HepG2 (cell line): ENCODE results near the gene ZNF777. TPM values are rescaled to one million over a fixed set of nuclear protein-coding genes. Genes with fewer than 3 reads are reported as not detected.

Experiments
- ATAC-seq: fragments of 200-7000 bp; cut with Tn5 transposase; 3 replicates; pipeline ENCODE4 v1.9.1; 2020; ENCODE audit warnings: mild to moderate bottlenecking, moderate library complexity
- BruUV-seq: library from RNA; stranded (reverse); fragments of 400-500 nt; replicated peaks from 2 replicates; lab custom pipeline; 2021; lab: Mats Ljungman, UMichigan
- CTCF ChIA-PET: fragments of 300-600 bp; formaldehyde crosslinking; extraction: SDS; loops from one replicate; lab custom pipeline; 2021; ENCODE audit warnings: low total read pairs, inconsistent platforms, low intra/inter-chr PET ratio; lab: Yijun Ruan, JAX
- POLR2A ChIA-PET: fragments of 350-600 bp; sonication (Branson Sonifier 250); formaldehyde crosslinking; loops from one replicate; lab custom pipeline; 2020; ENCODE audit warnings: antibody characterized with exemption, inconsistent platforms; lab: Yijun Ruan, JAX
- DNase-seq: peaks from one replicate; pipeline ENCODE4 v3.0.0-alpha.2; 2015; ENCODE audit warnings: low spot score
- FAIRE-seq: peaks from 3 replicates; lab custom pipeline; 2011; peaks lifted over from hg19 to GRCh38; lab: Jason Lieb, UNC
- H2AFZ ChIP-seq: one replicate; pipeline ENCODE4 v1.6.1; 2011; ENCODE audit warnings: low read length, inconsistent platforms
- H3K27ac ChIP-seq: fragments of 300-600 bp; 3 replicates; pipeline ENCODE4 v1.8.0; 2011; ENCODE audit warnings: mixed run types, mild to moderate bottlenecking, mixed read lengths, low read length, inconsistent platforms; ENCODE audit not compliant: insufficient read depth; ENCODE audit errors: extremely low read length
- H3K27me3 ChIP-seq, 2 experiments: fragments of 200-600 bp in 1 of 2; 2 replicates in 1 of 2; 3 replicates in 1 of 2; pipeline versions ENCODE4 v1.6.0 to v1.8.0; 2011; ENCODE audit warnings: low read length in 2 of 2, mild to moderate bottlenecking in 2 of 2, moderate library complexity in 2 of 2, inconsistent platforms in 1 of 2; ENCODE audit not compliant: insufficient read depth in 2 of 2, control insufficient read depth in 1 of 2
- H3K36me3 ChIP-seq, 2 experiments: fragments of 200-600 bp in 1 of 2; replicated peaks in 1 of 2; 2 replicates in 1 of 2; 3 replicates in 1 of 2; pipeline versions ENCODE4 v1.5.1 to v1.8.0; 2011; ENCODE audit warnings: low read length in 2 of 2, inconsistent platforms in 1 of 2; ENCODE audit not compliant: insufficient read depth in 2 of 2, control insufficient read depth in 1 of 2
- H3K4me1 ChIP-seq: 2 replicates; pipeline ENCODE4 v1.5.1; 2012; ENCODE audit warnings: low read length, inconsistent platforms; ENCODE audit not compliant: insufficient read depth
- H3K4me2 ChIP-seq: 2 replicates; pipeline ENCODE4 v1.6.0; 2011; ENCODE audit warnings: low read depth, low read length, inconsistent platforms
- H3K4me3 ChIP-seq, 3 experiments: fragments of 200-600 bp in 1 of 3; sonication (generic), shearing (Covaris generic) in 1 of 3; replicated peaks in 1 of 3; 2 replicates each; pipeline ENCODE4 v1.5.1; 2011 to 2016; ENCODE audit warnings: low read length in 3 of 3, inconsistent platforms in 2 of 3, low read depth in 2 of 3, mild to moderate bottlenecking in 2 of 3, control low read depth in 1 of 3, mixed read lengths in 1 of 3; ENCODE audit not compliant: insufficient read depth in 1 of 3
- H3K79me2 ChIP-seq: one replicate; pipeline ENCODE4 v1.6.1; 2011; ENCODE audit warnings: low read length, inconsistent platforms; ENCODE audit not compliant: insufficient read depth
- H3K9ac ChIP-seq: 2 replicates; pipeline ENCODE4 v1.6.0; 2011; ENCODE audit warnings: mild to moderate bottlenecking, low read depth, low read length, inconsistent platforms; ENCODE audit not compliant: insufficient read depth
- H3K9me3 ChIP-seq: 2 replicates; pipeline ENCODE4 v1.5.1; 2012; ENCODE audit warnings: mild to moderate bottlenecking, low read length
- H4K20me1 ChIP-seq: 2 replicates; pipeline ENCODE4 v1.6.0; 2011; ENCODE audit warnings: inconsistent platforms, mild to moderate bottlenecking, low read length, moderate library complexity; ENCODE audit not compliant: insufficient read depth
- ARHGAP35 ChIP-seq: sonication (generic); formaldehyde crosslinking; IDR thresholded peaks from 2 replicates; pipeline ENCODE4 v1.9.0; 2022; ENCODE audit warnings: mild to moderate bottlenecking, inconsistent platforms, moderate library complexity, missing genetic modification reagents, borderline replicate concordance
- CENPX ChIP-seq: sonication (generic); formaldehyde crosslinking; IDR thresholded peaks from 2 replicates; pipeline ENCODE4 v1.9.0; 2021; ENCODE audit warnings: mild to moderate bottlenecking, missing genetic modification reagents, moderate library complexity
- NFIB ChIP-seq: sonication (generic); formaldehyde crosslinking; IDR thresholded peaks from 2 replicates; pipeline ENCODE4 v1.9.0; 2021; ENCODE audit warnings: missing genetic modification reagents, mild to moderate bottlenecking, borderline replicate concordance
- NFYB ChIP-seq: sonication (generic); formaldehyde crosslinking; IDR thresholded peaks from 2 replicates; pipeline ENCODE4 v1.4.0; 2020; ENCODE audit warnings: missing genetic modification reagents
- POLR2AphosphoS2 ChIP-seq: IDR thresholded peaks from 2 replicates; pipeline ENCODE4 v1.6.1; 2011; ENCODE audit warnings: low read depth, low read length, improper control_type of control experiment
- TAF15 ChIP-seq: fragments of 200-400 bp; formaldehyde crosslinking; IDR thresholded peaks from one replicate; pipeline ENCODE4 v1.6.1; 2018; ENCODE audit warnings: mild to moderate bottlenecking, low read depth, low read length; ENCODE audit not compliant: poor library complexity, severe bottlenecking
- TARDBP ChIP-seq: sonication (generic); formaldehyde crosslinking; IDR thresholded peaks from 2 replicates; pipeline ENCODE4 v1.8.0; 2022; ENCODE audit warnings: mild to moderate bottlenecking, missing genetic modification reagents
- TCF12 ChIP-seq, 2 experiments: fragments of 450-650 bp in 1 of 2; sonication (generic) in 1 of 2; formaldehyde crosslinking in 1 of 2; IDR thresholded peaks; 2 replicates each; pipeline versions ENCODE4 v1.6.1 to v1.8.0; 2017 to 2022; ENCODE audit warnings: antibody characterized with exemption in 1 of 2, mild to moderate bottlenecking in 1 of 2, missing genetic modification reagents in 1 of 2, moderate library complexity in 1 of 2
- TEAD3 ChIP-seq: optimal IDR thresholded peaks from 2 replicates; pipeline ENCODE3; 2016; ENCODE audit warnings: borderline replicate concordance
- ZNF124 ChIP-seq: sonication (generic); formaldehyde crosslinking; IDR thresholded peaks from 2 replicates; pipeline ENCODE4 v1.4.0; 2020; ENCODE audit warnings: missing genetic modification reagents
- ZNF264 ChIP-seq: sonication (generic); formaldehyde crosslinking; IDR thresholded peaks from 2 replicates; pipeline ENCODE4 v1.4.0; 2020; ENCODE audit warnings: missing genetic modification reagents
- ZNF549 ChIP-seq: sonication (generic); formaldehyde crosslinking; IDR thresholded peaks from 2 replicates; pipeline ENCODE4 v1.5.0; 2020; ENCODE audit warnings: missing genetic modification reagents
- ZNF615 ChIP-seq: sonication (generic); formaldehyde crosslinking; IDR thresholded peaks from 2 replicates; pipeline ENCODE4 v1.5.0; 2020; ENCODE audit warnings: mild to moderate bottlenecking, missing genetic modification reagents, borderline replicate concordance
- ZNF773 ChIP-seq: sonication (generic); formaldehyde crosslinking; IDR thresholded peaks from 2 replicates; pipeline ENCODE4 v1.4.0; 2020; ENCODE audit warnings: missing genetic modification reagents, borderline replicate concordance
- ZNF776 ChIP-seq: sonication (generic); formaldehyde crosslinking; IDR thresholded peaks from 2 replicates; pipeline ENCODE4 v1.4.0; 2020; ENCODE audit warnings: mild to moderate bottlenecking, missing genetic modification reagents
- WGBS: methylation state at CpG from one replicate; pipeline ENCODE4 v1.1.6; 2017; ENCODE audit warnings: low lambda C conversion rate; 5-methylcytosine and 5-hydroxymethylcytosine counted together
- in situ Hi-C: cut with HindIII; loops from 2 replicates; pipeline ENCODE4 v1.10.0; 2017; ENCODE audit warnings: low pct_unique_long_range_greater_than_20kb; ENCODE audit not compliant: extremely low pct_ligation_motif_present
- intact Hi-C: fragments of 100-400 bp; cut with micrococcal nuclease; formaldehyde crosslinking; loops from one replicate; pipeline ENCODE4 v1.10.0; 2022; ENCODE audit not compliant: unreplicated experiment
- polyA plus RNA-seq, 8 experiments: library from polyadenylated mRNA; depleted of rRNA in 3 of 8; stranded (reverse) in 7 of 8; unstranded in 1 of 8; fragments of >200 nt; fragmentation: Illumina TruSeq in 4 of 8; extraction: Trizol in 4 of 8; gene quantifications; 2 replicates each; pipeline versions ENCODE4 v1.2.1 to v1.2.3, GENCODE V29; 2011 to 2016; ENCODE audit warnings: low read depth in 4 of 8, missing spikeins in 1 of 8, mixed read lengths in 1 of 8; ENCODE audit not compliant: insufficient read depth in 1 of 8
- total RNA-seq, 5 experiments: library from RNA; depleted of rRNA; stranded (reverse); fragments of >200 nt; fragmentation: Illumina TruSeq; extraction: Trizol; gene quantifications; 2 replicates each; pipeline ENCODE4 v1.2.3, GENCODE V29; 2016; ENCODE audit warnings: low read depth in 1 of 5
- TF ChIP-seq, protein P1 (sequence below): sonication (generic); formaldehyde crosslinking; IDR thresholded peaks from 2 replicates; pipeline ENCODE4 v1.5.0; 2020; ENCODE audit warnings: mild to moderate bottlenecking, missing genetic modification reagents
- TF ChIP-seq, protein P2 (sequence below): sonication (generic); formaldehyde crosslinking; IDR thresholded peaks from 2 replicates; pipeline ENCODE4 v1.4.0; 2020; ENCODE audit warnings: missing genetic modification reagents

Gene ZNF777
- total and polyA plus RNA-seq, 2 of the 13 experiments (the other 11 are each of a cell fraction or from before 2014, with no cell fraction given), result 3.8 to 6.0 TPM

GRCh38 chr7:149422914-149423301, 38.0 kb downstream of the ZNF777 start:
- H3K79me2 ChIP-seq, result no peaks in the 10 kb centered on the region
- intact Hi-C loops, result loop anchor here (5.0 kb wide), 1 partner anchor 199 kb away; no protein-coding TSS in a partner anchor
- no peaks in the 10 kb centered on the region for H3K36me3 ChIP-seq
- no peak overlapping the region for H2AFZ ChIP-seq
- H3K4me1 ChIP-seq, result peaks cover 15% of the 10 kb centered on the region
- in situ Hi-C loops, result no loop called here
- H3K9ac ChIP-seq, result no peak overlapping the region
- no peaks in the 10 kb centered on the region for H3K9me3 ChIP-seq
- 0 out of 2 replicates have a peak overlapping the region, but pooled peaks have one; percentile 12 for H3K4me2 ChIP-seq
- TF ChIP-seq NFYB (CRISPR knock-in tag), result no peak
- TF ChIP-seq ZNF124, result no peak
- no peak for TF ChIP-seq ZNF549 (CRISPR knock-in tag)
- TF ChIP-seq POLR2AphosphoS2, result no peak
- no peak for TF ChIP-seq ZNF615
- no peak for TF ChIP-seq TAF15
- TF ChIP-seq NFIB (CRISPR knock-in tag), result no peak
- no peak for TF ChIP-seq TARDBP (CRISPR knock-in tag)
- no peak for TF ChIP-seq TEAD3 (CRISPR knock-in tag)
- no peak for TF ChIP-seq ZNF773 (CRISPR knock-in tag)
- no peak for TF ChIP-seq ZNF264 (CRISPR knock-in tag)
- no peak for TF ChIP-seq TCF12 (IDR thresholded peaks at IDR 0.05)
- TF ChIP-seq TCF12 (CRISPR knock-in tag; IDR thresholded peaks at IDR 0.05), result no peak
- no peak for TF ChIP-seq ZNF776 (CRISPR knock-in tag)
- TF ChIP-seq, protein P1, sequence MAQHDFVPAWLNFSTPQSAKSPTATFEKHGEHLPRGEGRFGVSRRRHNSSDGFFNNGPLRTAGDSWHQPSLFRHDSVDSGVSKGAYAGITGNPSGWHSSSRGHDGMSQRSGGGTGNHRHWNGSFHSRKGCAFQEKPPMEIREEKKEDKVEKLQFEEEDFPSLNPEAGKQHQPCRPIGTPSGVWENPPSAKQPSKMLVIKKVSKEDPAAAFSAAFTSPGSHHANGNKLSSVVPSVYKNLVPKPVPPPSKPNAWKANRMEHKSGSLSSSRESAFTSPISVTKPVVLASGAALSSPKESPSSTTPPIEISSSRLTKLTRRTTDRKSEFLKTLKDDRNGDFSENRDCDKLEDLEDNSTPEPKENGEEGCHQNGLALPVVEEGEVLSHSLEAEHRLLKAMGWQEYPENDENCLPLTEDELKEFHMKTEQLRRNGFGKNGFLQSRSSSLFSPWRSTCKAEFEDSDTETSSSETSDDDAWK (CRISPR knock-in tag), result no peak
- TF ChIP-seq, protein P2, sequence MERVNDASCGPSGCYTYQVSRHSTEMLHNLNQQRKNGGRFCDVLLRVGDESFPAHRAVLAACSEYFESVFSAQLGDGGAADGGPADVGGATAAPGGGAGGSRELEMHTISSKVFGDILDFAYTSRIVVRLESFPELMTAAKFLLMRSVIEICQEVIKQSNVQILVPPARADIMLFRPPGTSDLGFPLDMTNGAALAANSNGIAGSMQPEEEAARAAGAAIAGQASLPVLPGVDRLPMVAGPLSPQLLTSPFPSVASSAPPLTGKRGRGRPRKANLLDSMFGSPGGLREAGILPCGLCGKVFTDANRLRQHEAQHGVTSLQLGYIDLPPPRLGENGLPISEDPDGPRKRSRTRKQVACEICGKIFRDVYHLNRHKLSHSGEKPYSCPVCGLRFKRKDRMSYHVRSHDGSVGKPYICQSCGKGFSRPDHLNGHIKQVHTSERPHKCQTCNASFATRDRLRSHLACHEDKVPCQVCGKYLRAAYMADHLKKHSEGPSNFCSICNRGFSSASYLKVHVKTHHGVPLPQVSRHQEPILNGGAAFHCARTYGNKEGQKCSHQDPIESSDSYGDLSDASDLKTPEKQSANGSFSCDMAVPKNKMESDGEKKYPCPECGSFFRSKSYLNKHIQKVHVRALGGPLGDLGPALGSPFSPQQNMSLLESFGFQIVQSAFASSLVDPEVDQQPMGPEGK (CRISPR knock-in tag), result no peak
- no peak for TF ChIP-seq ARHGAP35 (CRISPR knock-in tag)
- no peak for TF ChIP-seq CENPX
- no peak overlapping the region for H3K27ac ChIP-seq
- BruUV-seq, result no TSS peak
- WGBS, result 90% methylated on average over 35 of the region's 35 CpGs
- ChIA-PET CTCF (interaction anchor here (1.2 to 2.0 kb wide), 2 partner anchors 112 to 161 kb away, joined by 8 to 15 read pairs; partner anchors contain the start of gene ZNF783), POLR2A (no interaction called here)
- DNase-seq, result no peak
- H3K27me3 ChIP-seq, result no peaks in the 10 kb centered on the region
- no peak for FAIRE-seq
- H3K4me3 ChIP-seq, result no peak overlapping the region
- no peak for ATAC-seq
- H4K20me1 ChIP-seq, result no peaks in the 10 kb centered on the region
